NCI-H2107 (cell line): ENCODE data around the gene TMEM107.
A peak's percentile ranks its signal among the peaks of the same experiment; 100 is the strongest.
"Not testable (repeated sequence)": the region's sequence is repeated elsewhere in the genome, so short reads cannot be mapped to it uniquely, and the experiment has no call there.

Experiments used
- DNase-seq: peaks from one replicate; lab custom pipeline; 2025; lab: John Stamatoyannopoulos, UW

TMEM107 gene

GRCh38 chr17:8189711-8190477 is 13.7 kb upstream of the TMEM107 start, which contains the start of gene BORCS6:
Gene BORCS6 (minus strand): TSS chr17:8190180. CDS start chr17:8190140, 40 bp downstream.
- DNase-seq: peak; percentile 84

DNA sequence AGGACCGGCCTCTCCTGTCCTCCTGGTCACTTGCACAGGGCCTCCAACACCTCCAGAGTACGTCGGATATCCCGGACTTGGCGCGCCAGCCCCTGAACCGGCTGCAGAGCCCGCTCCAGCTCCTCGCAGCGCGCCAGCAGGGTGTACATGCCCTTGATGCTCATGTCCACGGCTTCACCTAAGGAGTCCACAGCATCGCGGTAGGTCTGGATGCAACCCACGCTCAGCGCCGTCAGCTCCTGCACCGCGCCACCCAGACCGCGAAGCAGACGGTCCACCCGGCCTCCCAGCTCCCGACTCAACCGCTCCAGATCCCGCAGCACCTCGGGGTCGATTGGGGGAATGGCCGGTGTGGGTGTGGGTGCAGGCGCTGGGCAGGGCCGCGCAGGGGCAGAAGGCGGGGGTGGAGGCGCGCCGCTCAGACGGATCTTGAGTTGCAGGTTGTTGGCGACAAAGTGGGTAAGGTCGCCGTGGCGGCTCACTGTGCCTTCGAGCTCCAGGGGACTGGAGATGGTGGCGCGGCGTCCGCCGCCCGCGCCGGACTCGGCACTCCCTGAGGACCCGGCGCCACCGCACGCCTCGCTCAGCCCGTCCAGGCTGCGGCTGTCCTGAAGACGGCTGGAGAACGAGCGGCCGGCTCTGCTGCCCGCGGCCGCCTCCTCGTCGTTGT is 13.0 kb upstream of the TMEM107 start:
- DNase-seq: no peak

DNA sequence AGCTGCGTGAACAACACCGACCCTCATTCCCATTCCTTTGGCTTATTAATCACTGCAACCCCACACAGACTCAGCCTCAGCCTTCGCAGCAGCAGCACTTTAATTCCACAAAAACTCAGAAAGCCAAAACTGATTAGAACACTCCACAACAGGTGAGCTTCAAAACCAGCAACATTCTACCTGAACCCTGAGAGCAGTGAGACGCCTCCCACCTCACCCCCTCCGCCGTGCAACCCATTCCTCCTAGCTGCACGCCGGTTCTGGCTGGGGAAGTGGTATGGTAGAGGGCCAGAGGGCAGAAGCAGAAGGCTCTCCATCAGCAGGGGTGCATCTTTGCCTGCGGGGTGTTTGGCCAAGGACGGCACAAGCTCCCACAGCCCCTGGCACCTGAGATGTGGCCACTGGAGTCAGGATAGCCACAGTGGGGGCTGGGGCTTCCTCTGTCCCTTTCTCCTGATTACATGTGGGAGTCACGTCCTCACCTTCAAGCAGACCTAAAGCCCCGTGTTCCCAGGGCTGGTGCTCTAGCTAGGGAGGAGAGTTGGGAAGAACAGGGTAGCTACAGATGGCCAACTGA is 12.2 kb upstream of the TMEM107 start:
- no peak for DNase-seq

GRCh38 chr17:8187517-8188262 is 11.5 kb upstream of the TMEM107 start:
- DNase-seq: peak; percentile 48

- peak; percentile 66 for DNase-seq
These were observed 10.8 kb upstream of the TMEM107 start for GRCh38 chr17:8186787-8187516.

- no peak for DNase-seq
These were observed 10.2 kb upstream of the TMEM107 start for GRCh38 chr17:8186446-8186786.

GRCh38 chr17:8185582-8186445 is 9.6 kb upstream of the TMEM107 start:
- no peak for DNase-seq

- no peak for DNase-seq
These were observed 985 bp upstream of the TMEM107 start for GRCh38 chr17:8176998-8177731.

DNA sequence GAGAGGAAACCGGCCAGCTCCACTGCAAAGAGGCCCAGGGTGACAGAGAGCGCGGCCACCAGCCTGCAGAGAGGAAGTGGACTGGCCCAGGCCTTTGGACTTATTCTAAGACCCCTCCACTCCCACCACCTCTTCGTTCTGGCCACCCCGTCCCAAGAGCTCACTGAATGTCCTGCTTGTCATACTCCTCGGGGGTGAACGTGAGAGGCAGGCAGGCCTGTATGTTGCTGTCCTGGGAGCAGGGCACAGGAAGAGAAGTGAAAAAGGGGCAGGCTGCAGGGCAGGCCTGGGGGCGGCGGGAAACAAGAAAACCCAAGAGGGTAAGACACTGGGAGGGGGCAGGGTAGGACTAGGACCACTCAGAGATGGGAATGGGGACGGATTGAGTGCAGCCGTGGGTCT is 384 bp downstream of the TMEM107 start:
- no peak for DNase-seq

DNA sequence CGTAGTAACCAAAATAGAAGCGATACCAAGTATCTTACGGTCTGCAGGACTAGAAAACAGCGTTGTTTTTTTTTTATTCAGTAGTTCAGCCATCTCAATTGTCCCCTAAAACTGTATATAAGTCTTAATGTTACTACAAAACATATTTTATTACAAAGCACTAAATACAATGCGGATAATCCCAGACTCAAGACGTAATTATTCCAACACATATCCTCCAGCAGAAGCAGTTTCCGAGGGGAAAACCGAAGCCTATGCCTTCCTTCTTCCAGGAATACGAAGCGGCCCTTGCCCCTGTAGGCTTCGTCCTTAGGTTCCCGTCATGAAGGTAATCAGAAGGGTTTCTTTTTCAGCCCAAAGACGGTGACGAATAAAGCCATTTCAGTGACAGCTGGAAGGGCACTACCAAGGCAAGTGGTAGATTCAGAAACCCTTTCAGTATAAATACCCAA is 2.3 kb downstream of the TMEM107 start:
- DNase-seq: no peak

GRCh38 chr17:8173056-8173870 is 2.9 kb downstream of the TMEM107 start:
- DNase-seq: peak; percentile 63

- DNase-seq: not testable (repeated sequence)
These were observed 6.0 kb downstream of the TMEM107 start for GRCh38 chr17:8170186-8170585.

- DNase-seq: no peak
These were observed 8.7 kb downstream of the TMEM107 start for GRCh38 chr17:8167526-8167925.

GRCh38 chr17:8166731-8167130 is 9.4 kb downstream of the TMEM107 start:
- DNase-seq: no peak

- DNase-seq: no peak
These were observed 11.4 kb downstream of the TMEM107 start for GRCh38 chr17:8164815-8165131.

DNA sequence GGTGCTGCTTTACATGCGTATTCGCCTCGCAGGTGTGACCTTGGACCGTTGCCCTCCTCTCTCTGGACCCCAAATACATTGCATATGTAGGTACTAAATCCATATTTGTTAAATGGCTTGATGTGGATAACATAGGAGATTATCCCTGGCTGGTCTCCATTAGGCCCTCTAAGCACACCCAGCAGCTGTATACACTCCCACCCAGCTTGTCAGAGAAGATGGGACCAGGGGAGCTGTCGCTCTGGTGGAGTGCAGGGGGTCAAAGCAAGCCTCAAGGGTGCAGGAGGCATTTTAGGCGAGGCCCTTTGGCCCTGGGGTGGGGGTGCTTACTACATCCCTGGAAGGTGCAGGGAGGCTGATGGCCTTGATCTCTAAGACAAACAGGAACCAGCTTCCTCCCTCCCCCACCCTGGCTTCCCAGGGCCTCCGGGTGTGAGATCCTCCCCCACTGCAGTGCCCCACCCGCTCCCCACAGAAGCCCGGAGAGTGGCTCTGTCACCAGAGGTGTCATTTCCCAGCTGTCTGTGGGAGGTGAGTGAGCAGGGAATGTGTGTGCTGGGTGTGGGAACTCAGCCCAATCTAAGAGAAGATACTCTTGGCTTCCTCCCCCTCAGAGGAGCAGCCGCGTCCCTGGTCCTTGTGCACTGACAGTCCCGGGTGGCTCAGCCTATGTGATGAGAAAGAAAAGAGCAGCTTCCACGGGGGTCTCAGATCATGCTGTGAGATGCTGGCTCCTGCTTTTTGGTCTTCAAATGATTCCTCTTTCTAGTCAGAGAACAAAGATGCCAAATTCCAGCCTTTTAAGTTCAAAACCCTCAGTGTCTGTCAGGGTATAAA is 12.0 kb downstream of the TMEM107 start:
- no peak for DNase-seq

GRCh38 chr17:8162997-8163977 is 12.9 kb downstream of the TMEM107 start:
- no peak for DNase-seq
